Gastroesophageal sphincter (tissue), 3 donors: ENCODE data around the gene SPPL2A.

Experiments used
- CTCF ChIP-seq, 4 experiments: fragments of 200-600 bp in 2 of 4; fragments of 450-650 bp in 2 of 4; sonication (generic) in 1 of 4; IDR thresholded peaks; one replicate each; pipeline ENCODE4 v1.5.1; 2017 to 2019; ENCODE audit warnings: antibody characterized with exemption in 4 of 4, mild to moderate bottlenecking in 2 of 4, moderate library complexity in 2 of 4
- EP300 ChIP-seq: sonication (generic); formaldehyde crosslinking; IDR thresholded peaks from one replicate; pipeline ENCODE4 v1.6.1; 2017; ENCODE audit warnings: antibody characterized with exemption, mild to moderate bottlenecking
- POLR2AphosphoS5 ChIP-seq: sonication (generic); formaldehyde crosslinking; IDR thresholded peaks from one replicate; pipeline ENCODE4 v1.6.1; 2017; ENCODE audit warnings: antibody characterized with exemption

GRCh38 chr15:50808728-50809127, 43.2 kb upstream of the SPPL2A start:
- TF ChIP-seq CTCF (IDR thresholded peaks at IDR 0.05) (no peak), POLR2AphosphoS5 (no peak), EP300 (no peak)
